SU-DHL-6 (cell line): ENCODE measurements around the gene DCHS2.

Source experiments
- EZH2phosphoT487 ChIP-seq: fragments of 200-600 bp; sonication (generic), shearing (Covaris generic); conservative IDR thresholded peaks from 2 replicates; pipeline ENCODE4 v1.6.1; 2018; ENCODE audit warnings: mild to moderate bottlenecking, antibody characterized with exemption, low read length, moderate library complexity, mixed read lengths
- TF ChIP-seq, protein P1 (sequence below): fragments of 200-600 bp; sonication (generic); IDR thresholded peaks from one replicate; pipeline ENCODE4 v1.5.1; 2017; ENCODE audit warnings: antibody characterized with exemption, mild to moderate bottlenecking, low read length, moderate library complexity; ENCODE audit not compliant: insufficient read depth, poor library complexity, severe bottlenecking

DNA sequence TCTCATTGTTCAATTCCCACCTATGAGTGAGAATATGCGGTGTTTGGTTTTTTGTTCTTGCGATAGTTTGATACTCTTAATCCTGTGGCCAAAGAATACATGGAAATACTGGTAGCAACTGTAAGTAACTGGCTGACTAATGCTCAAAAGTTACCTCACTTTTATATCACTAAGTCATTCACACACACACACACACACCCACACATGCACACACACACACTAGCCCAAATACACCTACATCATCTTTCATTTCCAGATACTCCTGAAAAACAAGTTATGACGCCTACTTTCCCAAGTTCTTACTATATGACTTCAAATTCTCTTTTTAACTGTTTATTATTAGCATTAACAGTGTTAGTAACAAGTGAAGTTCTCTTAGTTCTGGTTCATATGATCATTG lies 101.3 kb downstream of the DCHS2 start:
- TF ChIP-seq, protein P1, sequence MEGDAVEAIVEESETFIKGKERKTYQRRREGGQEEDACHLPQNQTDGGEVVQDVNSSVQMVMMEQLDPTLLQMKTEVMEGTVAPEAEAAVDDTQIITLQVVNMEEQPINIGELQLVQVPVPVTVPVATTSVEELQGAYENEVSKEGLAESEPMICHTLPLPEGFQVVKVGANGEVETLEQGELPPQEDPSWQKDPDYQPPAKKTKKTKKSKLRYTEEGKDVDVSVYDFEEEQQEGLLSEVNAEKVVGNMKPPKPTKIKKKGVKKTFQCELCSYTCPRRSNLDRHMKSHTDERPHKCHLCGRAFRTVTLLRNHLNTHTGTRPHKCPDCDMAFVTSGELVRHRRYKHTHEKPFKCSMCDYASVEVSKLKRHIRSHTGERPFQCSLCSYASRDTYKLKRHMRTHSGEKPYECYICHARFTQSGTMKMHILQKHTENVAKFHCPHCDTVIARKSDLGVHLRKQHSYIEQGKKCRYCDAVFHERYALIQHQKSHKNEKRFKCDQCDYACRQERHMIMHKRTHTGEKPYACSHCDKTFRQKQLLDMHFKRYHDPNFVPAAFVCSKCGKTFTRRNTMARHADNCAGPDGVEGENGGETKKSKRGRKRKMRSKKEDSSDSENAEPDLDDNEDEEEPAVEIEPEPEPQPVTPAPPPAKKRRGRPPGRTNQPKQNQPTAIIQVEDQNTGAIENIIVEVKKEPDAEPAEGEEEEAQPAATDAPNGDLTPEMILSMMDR = no peak
- no peak for TF ChIP-seq EZH2phosphoT487
